H1 (cell line): ENCODE results near the gene HINT2. TPM values are rescaled to one million over a fixed set of nuclear protein-coding genes. Genes with fewer than 3 reads are reported as not detected.

ENCODE experiments used
- EP300 ChIP-seq, 2 experiments: IDR thresholded peaks; 1 replicate in 1 of 2; 2 replicates in 1 of 2; pipeline ENCODE4 v1.6.1; 2011 to 2012; ENCODE audit warnings: low read depth in 2 of 2, low read length in 2 of 2, mild to moderate bottlenecking in 2 of 2, borderline replicate concordance in 1 of 2, inconsistent platforms in 1 of 2, moderate library complexity in 1 of 2
- KDM5A ChIP-seq: fragments of 200-600 bp; IDR thresholded peaks from 2 replicates; pipeline ENCODE4 v1.7.1; 2012; ENCODE audit warnings: mild to moderate bottlenecking, low read length, inconsistent platforms, mixed read lengths
- polyA plus RNA-seq, 7 experiments: library from polyadenylated mRNA; depleted of rRNA in 3 of 7; stranded (reverse) in 5 of 7; unstranded in 2 of 7; fragments of >200 nt in 5 of 7; fragments of 200-250 nt in 2 of 7; gene quantifications; 1 replicate in 5 of 7; 2 replicates in 1 of 7; 4 replicates in 1 of 7; pipeline versions ENCODE4 v1.2.1 to v1.2.3, GENCODE V29; 2011 to 2013; ENCODE audit warnings: missing spikeins in 2 of 7, mixed read lengths in 2 of 7
- total RNA-seq: library from RNA; stranded (reverse); fragmentation: NEBNext Ultra II Directional; extraction: Animal tissue kit (Norgen Biotek cat#: 25700); gene quantifications from 2 replicates; pipeline ENCODE4 v1.2.1, GENCODE V29; 2021

HINT2 gene
- total and polyA plus RNA-seq, 2 of the 8 experiments (the other 6 are each of a cell fraction or from before 2014, with no cell fraction given), result 32.1 to 51.2 TPM

DNA sequence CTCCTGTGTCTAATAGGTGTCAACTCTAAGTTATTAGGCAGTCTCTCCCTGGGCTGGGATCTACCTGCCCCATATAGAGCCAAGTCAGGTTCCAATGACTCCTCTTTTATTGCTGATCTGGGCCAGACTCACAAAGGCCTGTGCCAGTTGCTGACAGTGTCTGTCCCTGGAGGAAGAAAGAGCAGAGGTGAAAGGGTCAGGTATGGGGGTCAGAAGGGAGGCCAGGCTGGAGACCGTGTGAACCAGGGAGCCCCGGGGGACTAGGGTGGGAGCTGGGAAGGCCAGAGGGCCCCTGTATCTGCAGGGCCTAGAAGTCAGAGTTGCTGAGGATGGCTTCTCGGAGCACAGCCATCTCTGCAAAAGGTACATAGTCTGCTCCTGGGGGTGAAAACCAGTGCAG, 3.5 kb upstream of the HINT2 start (continued):
- no peak for TF ChIP-seq KDM5A
- no peak for TF ChIP-seq EP300 (IDR thresholded peaks at IDR 0.05; ENCODE audit: borderline replicate concordance in 1 of 2, low read depth in 2 of 2, low read length in 2 of 2)
